PC-9 (cell line): Measurements from ENCODE around the gene ZNF493.

Source experiments
- EZH2 ChIP-seq: fragments of 200-600 bp; sonication (generic); IDR thresholded peaks from 2 replicates; pipeline ENCODE4 v1.8.0; 2017; ENCODE audit warnings: antibody characterized with exemption, low read depth
- TF ChIP-seq, protein P1 (sequence below): fragments of 200-600 bp; sonication (generic); conservative IDR thresholded peaks from 2 replicates; pipeline ENCODE4 v1.6.1; 2017; ENCODE audit warnings: mixed run types, antibody characterized with exemption, mild to moderate bottlenecking, moderate library complexity

DNA sequence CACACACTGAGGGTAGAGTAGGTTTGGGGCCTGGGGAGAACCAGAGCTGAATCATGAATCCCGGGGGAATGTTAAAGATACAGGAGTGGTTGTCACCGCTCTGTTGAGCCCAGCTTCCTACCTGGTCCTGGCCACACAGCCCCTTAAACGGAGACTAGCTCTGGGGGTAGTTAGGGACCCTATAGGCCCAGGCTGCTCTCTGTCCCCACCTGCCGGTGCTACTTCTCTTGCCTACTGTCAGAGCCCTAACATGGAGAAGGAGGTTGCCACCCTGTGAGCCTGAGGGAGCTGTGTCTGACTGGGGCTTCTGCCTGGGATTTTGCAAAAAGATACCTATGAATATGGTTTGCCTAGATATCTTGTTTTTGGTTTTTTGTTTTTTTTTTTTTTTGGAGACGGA is 71.9 kb downstream of the ZNF493 start:
- TF ChIP-seq, protein P1, sequence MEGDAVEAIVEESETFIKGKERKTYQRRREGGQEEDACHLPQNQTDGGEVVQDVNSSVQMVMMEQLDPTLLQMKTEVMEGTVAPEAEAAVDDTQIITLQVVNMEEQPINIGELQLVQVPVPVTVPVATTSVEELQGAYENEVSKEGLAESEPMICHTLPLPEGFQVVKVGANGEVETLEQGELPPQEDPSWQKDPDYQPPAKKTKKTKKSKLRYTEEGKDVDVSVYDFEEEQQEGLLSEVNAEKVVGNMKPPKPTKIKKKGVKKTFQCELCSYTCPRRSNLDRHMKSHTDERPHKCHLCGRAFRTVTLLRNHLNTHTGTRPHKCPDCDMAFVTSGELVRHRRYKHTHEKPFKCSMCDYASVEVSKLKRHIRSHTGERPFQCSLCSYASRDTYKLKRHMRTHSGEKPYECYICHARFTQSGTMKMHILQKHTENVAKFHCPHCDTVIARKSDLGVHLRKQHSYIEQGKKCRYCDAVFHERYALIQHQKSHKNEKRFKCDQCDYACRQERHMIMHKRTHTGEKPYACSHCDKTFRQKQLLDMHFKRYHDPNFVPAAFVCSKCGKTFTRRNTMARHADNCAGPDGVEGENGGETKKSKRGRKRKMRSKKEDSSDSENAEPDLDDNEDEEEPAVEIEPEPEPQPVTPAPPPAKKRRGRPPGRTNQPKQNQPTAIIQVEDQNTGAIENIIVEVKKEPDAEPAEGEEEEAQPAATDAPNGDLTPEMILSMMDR, result 0 out of 2 replicates have a peak, but pooled peaks have one; percentile 26
- no peak for TF ChIP-seq EZH2
